Adrenal gland (tissue), 12 donors: ENCODE data around the gene ATRAID. TPM values are rescaled to one million over a fixed set of nuclear protein-coding genes. Genes with fewer than 3 reads are reported as not detected.

Experiments used
- DNase-seq, 7 donors: peaks; one replicate each; pipeline ENCODE4 v3.0.0-alpha.2; 2019 to 2020
- H3K27ac ChIP-seq, 5 donors: fragments of 200-600 bp; sonication (generic) in 4 of 5; 1 replicate in 3 of 5; 2 replicates in 2 of 5; pipeline versions ENCODE4 v1.5.1 to v1.8.0; 2016 to 2020; ENCODE audit warnings: mild to moderate bottlenecking in 1 of 5
- H3K27me3 ChIP-seq: fragments of 200-600 bp; 2 replicates; pipeline ENCODE4 v1.8.0; 2021
- H3K36me3 ChIP-seq, 2 donors: fragments of 200-600 bp; replicated peaks in 1 of 2; 1 replicate in 1 of 2; 2 replicates in 1 of 2; pipeline versions ENCODE4 v1.5.1 to v1.8.0; 2018 to 2022
- H3K4me1 ChIP-seq, 2 donors: fragments of 200-600 bp; replicated peaks in 1 of 2; 1 replicate in 1 of 2; 2 replicates in 1 of 2; pipeline versions ENCODE4 v1.5.1 to v1.8.0; 2018 to 2021
- H3K4me3 ChIP-seq, 4 donors: fragments of 200-600 bp; sonication (generic) in 3 of 4; one replicate each; pipeline ENCODE4 v1.5.1; 2016 to 2018
- H3K9me3 ChIP-seq, 3 donors: fragments of 200-600 bp; sonication (generic) in 1 of 3; replicated peaks in 1 of 3; 1 replicate in 2 of 3; 2 replicates in 1 of 3; pipeline versions ENCODE4 v1.5.1 to v1.8.0; 2016 to 2021
- CTCF ChIP-seq, 6 experiments: fragments of 450-650 bp in 4 of 6; fragments of 200-600 bp in 2 of 6; sonication (generic) in 1 of 6; IDR thresholded peaks; 1 replicate in 5 of 6; 2 replicates in 1 of 6; pipeline versions ENCODE4 v1.5.1 to v1.8.0; 2016 to 2021; ENCODE audit warnings: antibody characterized with exemption in 6 of 6, mild to moderate bottlenecking in 2 of 6, moderate library complexity in 1 of 6
- POLR2A ChIP-seq, 2 donors: fragments of 450-650 bp; IDR thresholded peaks; one replicate each; pipeline ENCODE4 v1.6.1; 2017; ENCODE audit warnings: antibody characterized with exemption in 2 of 2, mild to moderate bottlenecking in 2 of 2, moderate library complexity in 1 of 2
- WGBS, 4 donors: extraction: QIAGEN DNeasy Blood & Tissue Kit in 2 of 4; methylation state at CpG; one replicate each; pipeline versions ENCODE4 v1.1.5 to v1.1.7; 2013 to 2017; 5-methylcytosine and 5-hydroxymethylcytosine counted together
- intact Hi-C, 2 donors: fragments of 100-400 bp; cut with DNase I; formaldehyde crosslinking; loops; one replicate each; pipeline versions ENCODE4 v1.14.1 to v1.15.0; 2022 to 2023
- polyA plus RNA-seq, 3 donors: library from polyadenylated mRNA; stranded (reverse); fragments of 200-250 nt in 2 of 3; fragments of 350-450 nt in 1 of 3; fragmentation: Illumina TruSeq in 1 of 3; extraction: RNeasy Lipid Tissue Mini Kit (QIAGEN cat#74804) in 1 of 3; gene quantifications; one replicate each; pipeline ENCODE4 v1.2.3, GENCODE V29; 2013 to 2014
- total RNA-seq, 9 donors: library from RNA; depleted of rRNA in 4 of 9; stranded (reverse); fragments of >200 nt in 4 of 9; fragments of 120-200 nt in 1 of 9; fragmentation: NEBNext Ultra II Directional in 1 of 9; extraction: Animal tissue kit (Norgen Biotek cat#: 25700) in 1 of 9; gene quantifications; one replicate each; pipeline versions ENCODE4 v1.1.0 to v1.2.4, GENCODE V29; 2013 to 2023
- donor health status: healthy with polysubstance abuse.
- donor health status: Bipolar disorder and iron deficiency.
- donor health status: DM: yes; HTN: yes; CAD: no.
- donor health status: DM: no; HTN: no; CAD: no.
- donor health status: DM: no; HTN: no; CAD: no.
- donor health status: DM: yes; HTN: yes; CAD: no.

The ATRAID gene
- total and polyA plus RNA-seq, 12 donors: 124 to 292 (median 169) TPM

GRCh38 chr2:27221166-27221565, 9.3 kb downstream of the ATRAID start:
- DNase-seq: no peak
- H3K36me3 ChIP-seq: peaks cover 0 to 48% of the 10 kb centered on the region in 2 donors
- intact Hi-C loops: no loop called here
- peaks cover 3 to 12% of the 10 kb centered on the region in 2 donors for H3K4me1 ChIP-seq
- H3K4me3 ChIP-seq: no peak overlapping the region
- H3K27ac ChIP-seq: no peak overlapping the region
- 79 to 99% (median 94%) methylated on average over 3 of the region's 3 CpGs for WGBS, 4 donors
- H3K27me3 ChIP-seq: no peaks in the 10 kb centered on the region
- H3K9me3 ChIP-seq: no peaks in the 10 kb centered on the region
- TF ChIP-seq POLR2A (IDR thresholded peaks at IDR 0.05): no peak
- no peak for TF ChIP-seq CTCF (IDR thresholded peaks at IDR 0.05)

DNA sequence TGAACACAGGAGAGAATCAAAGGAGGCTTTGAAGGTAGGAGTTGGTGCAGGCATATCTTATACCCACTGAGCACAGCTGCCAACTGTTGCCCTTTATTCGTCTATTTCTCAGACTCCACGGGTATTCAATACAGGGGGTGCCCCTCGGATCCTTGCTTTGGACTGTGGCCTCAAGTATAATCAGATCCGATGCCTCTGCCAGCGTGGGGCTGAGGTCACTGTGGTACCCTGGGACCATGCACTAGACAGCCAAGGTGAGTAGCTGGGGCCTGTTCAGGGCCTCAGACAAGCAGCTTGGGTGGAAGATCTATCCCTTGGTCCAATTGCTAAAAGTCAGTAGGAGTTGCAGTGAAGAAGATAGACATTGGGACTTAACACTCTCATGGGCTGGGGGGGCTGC, 10.6 kb downstream of the ATRAID start:
- Histone ChIP-seq H3K27ac (no peak overlapping the region), H3K27me3 (no peaks in the 10 kb centered on the region), H3K36me3 (peaks cover 0 to 61% of the 10 kb centered on the region in 2 donors), H3K4me1 (peaks cover 3 to 8% of the 10 kb centered on the region in 2 donors), H3K4me3 (no peak overlapping the region), H3K9me3 (no peaks in the 10 kb centered on the region)
- WGBS, 4 donors: 89 to 100% (median 96%) methylated on average over 5 of the region's 5 CpGs
- no peak for DNase-seq
- intact Hi-C loops: no loop called here
- TF ChIP-seq POLR2A (IDR thresholded peaks at IDR 0.05) (no peak), CTCF (IDR thresholded peaks at IDR 0.05) (no peak)

DNA sequence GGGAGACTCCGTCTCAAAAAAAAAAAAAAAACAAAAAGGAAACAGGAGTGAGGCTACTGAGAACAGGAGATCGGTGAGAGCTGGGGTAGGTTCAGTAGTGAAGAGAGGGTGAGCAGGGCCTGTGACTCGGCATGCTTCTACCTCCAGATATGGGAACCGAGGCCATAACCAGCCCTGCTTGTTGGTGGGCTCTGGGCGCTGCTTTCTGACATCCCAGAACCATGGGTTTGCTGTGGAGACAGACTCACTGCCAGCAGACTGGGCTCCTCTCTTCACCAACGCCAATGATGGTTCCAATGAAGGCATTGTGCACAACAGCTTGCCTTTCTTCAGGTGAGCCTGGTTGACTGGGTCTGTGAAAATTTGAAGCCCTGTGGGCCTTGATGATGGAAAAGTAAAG, 11.6 kb downstream of the ATRAID start:
- no peak for DNase-seq
- Histone ChIP-seq H3K4me3 (no peak overlapping the region), H3K27ac (no peak overlapping the region), H3K4me1 (no peaks in the 10 kb centered on the region), H3K36me3 (peaks cover 0 to 69% of the 10 kb centered on the region in 2 donors), H3K9me3 (no peaks in the 10 kb centered on the region), H3K27me3 (no peaks in the 10 kb centered on the region)
- 95 to 100% (median 98%) methylated on average over 4 to 6 of the region's 6 CpGs for WGBS, 4 donors
- TF ChIP-seq POLR2A (IDR thresholded peaks at IDR 0.05) (no peak), CTCF (IDR thresholded peaks at IDR 0.05) (no peak)
- intact Hi-C loops: no loop called here

- intact Hi-C loops: no loop called here
- H3K4me1 ChIP-seq: no peaks in the 10 kb centered on the region
- no peaks in the 10 kb centered on the region for H3K9me3 ChIP-seq
- 94 to 95% (median 94%) methylated on average over 9 of the region's 9 CpGs for WGBS, 4 donors
- peaks cover 0 to 85% of the 10 kb centered on the region in 2 donors for H3K36me3 ChIP-seq
- no peak overlapping the region for H3K4me3 ChIP-seq
- H3K27me3 ChIP-seq: no peaks in the 10 kb centered on the region
- no peak for TF ChIP-seq POLR2A (IDR thresholded peaks at IDR 0.05)
- TF ChIP-seq CTCF (IDR thresholded peaks at IDR 0.05): no peak
- DNase-seq: no peak
- H3K27ac ChIP-seq: no peak overlapping the region
These were observed 13.7 kb downstream of the ATRAID start for GRCh38 chr2:27225526-27225925.
